Mammary epithelial cell (primary cell): Measurements from ENCODE around the gene KLC4.

Experiments used
- CTCF ChIP-seq, 2 donors: IDR thresholded peaks in 1 of 2; conservative IDR thresholded peaks in 1 of 2; 2 replicates each; pipeline ENCODE4 v1.5.1; 2011 to 2012; ENCODE audit warnings: inconsistent platforms in 2 of 2, low read length in 2 of 2, mild to moderate bottlenecking in 2 of 2, control low read depth in 1 of 2, low read depth in 1 of 2; ENCODE audit not compliant: insufficient read depth in 1 of 2; ENCODE audit errors: extremely low read depth in 1 of 2
- EZH2 ChIP-seq: IDR thresholded peaks from 2 replicates; pipeline ENCODE4 v1.6.1; 2012; ENCODE audit warnings: low read length, inconsistent platforms, borderline replicate concordance

- TF ChIP-seq CTCF (conservative IDR thresholded peaks at IDR 0.05 in 1 of 2, IDR thresholded peaks at IDR 0.05 in 1 of 2; ENCODE audit: extremely low read depth in 1 of 2, insufficient read depth in 1 of 2, low read depth in 1 of 2, low read length in 2 of 2) (no peak), EZH2 (no peak)
These were observed 32.1 kb downstream of the KLC4 start for GRCh38 chr6:43091436-43091991.
